ENCODE data around the gene ZGRF1. TPM values are rescaled to one million over a fixed set of nuclear protein-coding genes. Genes with fewer than 3 reads are reported as not detected.
"Not testable (repeated sequence)": the region's sequence is repeated elsewhere in the genome, so short reads cannot be mapped to it uniquely, and the experiment has no call there.

The ZGRF1 gene
- polyA plus RNA-seq, 3 donors from 2014 or later = 2.0 to 3.7 (median 3.0) TPM

GRCh38 chr4:112514647-112515197 lies 122.0 kb downstream of the ZGRF1 start:
- Mint-ChIP-seq H3K27me3 (ENCODE audit: low read depth in 3 of 3) (peaks cover 38 to 45% (median 43%) of the 10 kb centered on the region in 3 donors), H3K4me1 (peaks cover 38 to 63% of the 10 kb centered on the region in 2 donors), H3K9me3 (peaks cover 0 to 14% (median 1%) of the 10 kb centered on the region in 6 donors), H3K27ac (no peak overlapping the region), H3K36me3 (no peaks in the 10 kb centered on the region), H3K4me3 (peak overlapping the region; percentile 37 to 76 (median 48))
- DNase-seq = no peak

DNA sequence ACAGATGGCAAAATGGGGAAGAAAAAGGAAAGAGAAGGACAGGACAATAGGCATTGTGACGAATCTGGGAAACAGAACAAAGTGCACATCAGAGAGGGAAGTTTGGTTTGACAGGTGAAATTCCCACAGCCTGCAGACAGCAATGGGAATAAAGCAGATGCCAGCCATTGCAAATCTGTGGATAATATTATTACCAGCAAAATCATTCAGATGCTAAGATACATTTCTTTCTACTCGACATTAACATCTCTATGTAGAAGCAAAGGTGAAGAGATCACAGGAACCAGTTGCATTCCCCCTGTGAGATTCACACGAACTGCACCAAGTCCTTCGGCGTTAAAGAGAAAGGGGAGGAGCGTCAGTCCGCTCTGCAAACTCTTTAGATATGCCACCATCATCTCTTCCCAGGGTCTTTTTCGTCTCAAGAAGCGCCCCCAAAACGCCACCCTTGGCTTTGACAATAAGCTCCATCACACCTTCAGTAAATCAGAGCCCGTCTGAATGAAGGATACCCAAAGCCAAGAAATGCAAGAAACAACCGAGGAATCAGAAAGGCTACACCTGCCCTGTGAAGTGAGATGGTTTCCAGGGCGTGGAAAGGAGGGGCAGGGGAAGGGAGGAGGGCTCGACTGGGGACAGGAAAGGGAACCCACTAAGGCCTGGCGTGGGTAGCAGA lies 122.6 kb downstream of the ZGRF1 start:
- H3K4me3 Mint-ChIP-seq = peak overlapping the region; percentile 37 to 76 (median 48)
- no peak overlapping the region for H3K27ac Mint-ChIP-seq
- peaks cover 34 to 49% (median 42%) of the 10 kb centered on the region in 3 donors for H3K27me3 Mint-ChIP-seq (ENCODE audit: low read depth in 3 of 3)
- H3K4me1 Mint-ChIP-seq = peaks cover 40 to 66% of the 10 kb centered on the region in 2 donors
- no peak for DNase-seq
- peaks cover 0 to 14% (median under 1%) of the 10 kb centered on the region in 6 donors for H3K9me3 Mint-ChIP-seq
- no peaks in the 10 kb centered on the region for H3K36me3 Mint-ChIP-seq

DNA sequence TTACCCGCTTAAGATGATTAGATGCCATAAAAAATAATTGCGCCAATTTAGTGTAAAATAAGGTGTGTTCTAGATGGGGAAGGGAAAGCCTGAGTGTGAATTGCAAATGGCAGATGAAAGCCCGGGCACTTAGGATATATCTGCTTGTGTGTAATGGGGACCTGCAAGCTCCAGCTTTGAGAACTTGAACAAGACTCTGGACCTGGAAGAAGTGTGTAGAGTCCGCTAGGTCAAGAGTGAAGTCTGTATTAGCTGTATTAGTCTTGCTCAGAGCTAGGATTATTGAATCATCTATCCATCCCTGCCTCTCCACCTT lies 124.9 kb downstream of the ZGRF1 start:
- no peak for DNase-seq
- no peaks in the 10 kb centered on the region for H3K36me3 Mint-ChIP-seq
- H3K27ac Mint-ChIP-seq = no peak overlapping the region
- H3K9me3 Mint-ChIP-seq = peaks cover 0 to 12% (median 1%) of the 10 kb centered on the region in 6 donors
- H3K4me3 Mint-ChIP-seq = no peak overlapping the region
- peaks cover 31 to 54% (median 35%) of the 10 kb centered on the region in 3 donors for H3K27me3 Mint-ChIP-seq (ENCODE audit: low read depth in 3 of 3)
- peaks cover 28 to 56% of the 10 kb centered on the region in 2 donors for H3K4me1 Mint-ChIP-seq

DNA sequence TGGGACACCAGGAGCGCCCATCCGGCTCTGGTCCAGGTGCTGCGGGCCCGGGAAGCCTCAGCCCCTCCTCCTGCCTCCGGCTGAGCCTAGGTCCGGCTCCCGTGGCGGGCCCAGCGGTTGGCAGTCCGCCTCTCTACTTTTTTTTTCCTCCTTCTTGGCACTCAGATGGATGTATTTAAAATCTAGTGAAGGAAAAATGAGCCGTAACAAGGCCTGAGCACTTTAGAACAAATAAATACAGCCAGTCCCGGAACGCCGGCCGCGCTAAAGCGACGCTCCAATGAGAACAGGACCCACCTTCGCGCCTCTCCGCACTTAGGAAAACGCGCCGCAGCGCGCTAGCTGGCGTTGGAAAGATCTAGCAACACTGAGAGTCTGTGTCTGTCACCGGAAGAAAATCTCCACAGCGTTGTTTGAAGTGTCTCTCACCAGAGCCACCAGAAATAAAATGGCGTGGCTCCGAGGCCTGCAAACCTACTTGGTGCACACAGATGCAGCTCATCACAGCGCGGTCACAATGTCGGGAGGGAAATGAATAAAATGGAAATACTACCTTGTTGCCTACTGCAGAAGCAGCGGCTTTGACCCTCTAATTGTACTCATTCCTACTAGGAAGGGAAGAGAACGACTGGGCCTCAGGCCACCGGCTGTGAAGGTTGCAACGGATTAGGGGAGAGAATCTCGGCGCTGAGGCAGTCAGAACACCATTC lies 125.5 kb downstream of the ZGRF1 start:
- H3K4me3 Mint-ChIP-seq = peak overlapping the region in 4 of 5 donors; percentile 6 to 63 (median 35)
- peaks cover 32 to 58% (median 39%) of the 10 kb centered on the region in 3 donors for H3K27me3 Mint-ChIP-seq (ENCODE audit: low read depth in 3 of 3)
- H3K9me3 Mint-ChIP-seq = peaks cover 0 to 12% (median 1%) of the 10 kb centered on the region in 6 donors
- no peak overlapping the region for H3K27ac Mint-ChIP-seq
- DNase-seq = no peak
- peaks cover 25 to 51% of the 10 kb centered on the region in 2 donors for H3K4me1 Mint-ChIP-seq
- no peaks in the 10 kb centered on the region for H3K36me3 Mint-ChIP-seq

DNA sequence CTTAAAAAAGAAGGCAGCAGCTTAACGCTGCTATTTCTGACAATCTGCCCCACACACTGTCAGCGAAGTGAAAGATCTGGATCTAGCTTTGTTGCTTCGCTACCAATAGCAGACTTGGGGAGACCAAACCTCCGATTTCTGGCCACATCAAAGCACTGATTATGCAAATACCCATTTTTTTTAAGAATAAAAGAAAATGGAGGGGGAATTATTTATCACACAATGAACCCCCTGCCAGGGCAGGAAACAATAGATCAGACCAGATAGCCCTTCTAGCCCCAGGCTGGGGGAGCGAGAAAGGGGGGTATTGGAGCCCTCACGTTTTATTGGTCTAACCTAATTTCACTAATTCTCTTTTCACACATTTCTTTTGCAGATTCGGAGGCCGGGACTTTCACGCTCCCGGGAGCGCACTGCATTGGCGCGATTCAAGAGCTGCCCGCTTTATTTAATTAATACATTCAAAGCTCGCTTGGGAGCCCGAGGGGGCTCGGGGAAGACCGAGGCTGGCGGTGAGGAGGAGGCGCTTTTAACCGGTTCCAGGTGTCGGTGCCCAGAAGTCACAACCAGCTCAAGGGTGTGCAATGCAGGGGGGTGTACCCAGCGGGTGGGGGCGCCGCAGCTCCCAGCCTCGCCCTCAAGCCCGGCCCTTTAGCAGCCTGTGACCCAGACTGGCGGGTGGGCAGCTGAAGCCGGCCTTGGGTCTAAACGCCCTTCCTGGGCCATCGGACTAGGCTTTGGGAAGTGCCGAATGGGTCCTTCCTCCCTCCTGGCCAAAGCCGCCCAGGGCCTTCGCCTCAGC lies 126.2 kb downstream of the ZGRF1 start:
- H3K4me1 Mint-ChIP-seq = peaks cover 23 to 43% of the 10 kb centered on the region in 2 donors
- H3K27me3 Mint-ChIP-seq (ENCODE audit: low read depth in 3 of 3) = peaks cover 30 to 65% (median 37%) of the 10 kb centered on the region in 3 donors
- no peaks in the 10 kb centered on the region for H3K36me3 Mint-ChIP-seq
- H3K27ac Mint-ChIP-seq = no peak overlapping the region
- no peak for DNase-seq
- peaks cover 0 to 12% (median 1%) of the 10 kb centered on the region in 6 donors for H3K9me3 Mint-ChIP-seq
- H3K4me3 Mint-ChIP-seq = peak overlapping the region in 4 of 5 donors; percentile 23 to 57 (median 30)

DNA sequence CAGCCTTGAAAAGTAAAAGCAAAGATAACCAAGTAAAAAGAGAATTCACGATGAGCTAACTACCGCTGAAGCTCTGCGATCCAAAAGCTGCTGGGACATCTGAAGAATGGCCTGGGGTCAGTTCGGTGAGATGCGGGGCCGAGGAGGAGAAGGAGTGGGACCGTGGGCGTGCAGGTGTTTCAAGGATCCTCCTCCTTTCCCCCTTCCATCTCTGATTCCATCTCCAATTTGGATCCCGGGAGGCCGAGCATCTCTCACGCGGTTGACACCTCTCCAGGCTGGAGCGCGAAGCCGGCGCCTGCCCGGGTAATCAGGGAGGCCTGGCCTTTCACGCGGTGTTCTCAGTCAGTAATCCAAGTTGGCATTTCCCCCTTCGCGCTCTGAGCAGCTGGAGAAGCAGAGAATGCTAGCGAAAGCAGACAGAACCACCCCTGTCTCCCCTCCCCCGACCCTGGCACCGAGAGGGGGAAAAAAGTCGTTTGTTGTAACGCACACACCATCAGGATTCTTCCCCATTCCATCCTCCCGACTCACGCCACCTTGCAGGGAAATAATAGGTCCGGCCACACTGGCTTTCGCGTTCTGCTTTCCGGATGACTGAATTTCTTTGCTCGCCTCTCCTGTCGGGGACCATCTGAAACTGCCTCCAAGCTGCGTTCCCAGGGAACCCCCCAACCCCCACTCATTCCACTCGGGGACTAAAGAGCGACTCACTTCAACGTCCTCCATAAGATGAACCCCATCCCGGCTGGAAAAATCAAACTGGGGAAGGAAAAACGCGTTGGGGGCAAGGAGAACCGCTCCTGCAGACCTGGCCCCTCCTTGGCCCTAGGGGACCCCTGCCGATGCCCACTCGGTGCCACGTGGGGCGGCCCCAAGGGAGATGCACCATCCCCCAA lies 127.2 kb downstream of the ZGRF1 start:
- Mint-ChIP-seq H3K4me1 (peaks cover 18 to 34% of the 10 kb centered on the region in 2 donors), H3K27ac (no peak overlapping the region), H3K27me3 (ENCODE audit: low read depth in 3 of 3) (peaks cover 26 to 61% (median 34%) of the 10 kb centered on the region in 3 donors), H3K9me3 (peaks cover 0 to 12% (median 1%) of the 10 kb centered on the region in 6 donors), H3K4me3 (peak overlapping the region in 3 of 5 donors; percentile 21 to 53 (median 43)), H3K36me3 (no peaks in the 10 kb centered on the region)
- no peak for DNase-seq

- DNase-seq = no peak
- Mint-ChIP-seq H3K4me3 (no peak overlapping the region), H3K36me3 (no peaks in the 10 kb centered on the region), H3K9me3 (peaks cover 0 to 12% (median under 1%) of the 10 kb centered on the region in 6 donors), H3K4me1 (peaks cover 13 to 24% of the 10 kb centered on the region in 2 donors), H3K27ac (no peak overlapping the region), H3K27me3 (ENCODE audit: low read depth in 3 of 3) (peaks cover 20 to 51% (median 37%) of the 10 kb centered on the region in 3 donors)
These were observed 128.4 kb downstream of the ZGRF1 start for GRCh38 chr4:112508356-112508755.

GRCh38 chr4:112504807-112505206 lies 131.9 kb downstream of the ZGRF1 start:
- peaks cover 0 to 4% (median 1%) of the 10 kb centered on the region in 6 donors for H3K9me3 Mint-ChIP-seq
- no peak overlapping the region for H3K27ac Mint-ChIP-seq
- peaks cover 4 to 9% of the 10 kb centered on the region in 2 donors for H3K4me1 Mint-ChIP-seq
- H3K36me3 Mint-ChIP-seq = no peaks in the 10 kb centered on the region
- no peak overlapping the region for H3K4me3 Mint-ChIP-seq
- H3K27me3 Mint-ChIP-seq (ENCODE audit: low read depth in 3 of 3) = peaks cover 10 to 44% (median 22%) of the 10 kb centered on the region in 3 donors
- DNase-seq = no peak

DNA sequence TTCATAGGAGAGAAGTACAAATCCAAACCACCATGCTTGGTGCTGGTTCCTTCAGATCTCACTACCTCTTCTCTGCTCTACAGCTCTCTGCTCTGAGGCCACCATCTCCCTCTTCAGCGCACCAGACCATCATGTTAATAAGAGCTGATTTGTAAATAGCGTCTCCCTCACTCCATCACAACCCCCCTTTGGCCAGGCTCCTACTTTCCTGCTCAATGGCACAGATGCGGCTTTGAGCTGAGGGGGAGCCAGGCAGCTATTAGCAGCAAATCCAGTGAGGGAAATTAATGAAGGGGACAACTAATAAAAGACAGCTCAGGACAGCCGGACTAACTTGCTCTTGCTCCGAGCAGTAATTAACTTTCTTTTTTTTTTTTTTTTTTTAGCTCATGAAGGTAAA lies 133.8 kb downstream of the ZGRF1 start:
- Mint-ChIP-seq H3K27me3 (ENCODE audit: low read depth in 3 of 3) (peaks cover 5 to 29% (median 18%) of the 10 kb centered on the region in 3 donors), H3K4me1 (no peaks in the 10 kb centered on the region), H3K4me3 (no peak overlapping the region), H3K36me3 (peaks cover 0 to 3% (median 0%) of the 10 kb centered on the region in 3 donors), H3K27ac (no peak overlapping the region), H3K9me3 (peaks cover 0 to 4% (median under 1%) of the 10 kb centered on the region in 6 donors)
- DNase-seq = no peak

GRCh38 chr4:112492321-112492720 lies 144.4 kb downstream of the ZGRF1 start:
- Mint-ChIP-seq H3K4me3 (no peak overlapping the region), H3K9me3 (peaks cover 0 to 19% (median 9%) of the 10 kb centered on the region in 6 donors), H3K36me3 (no peaks in the 10 kb centered on the region), H3K4me1 (no peaks in the 10 kb centered on the region), H3K27me3 (ENCODE audit: low read depth in 3 of 3) (peaks cover 3 to 12% (median 4%) of the 10 kb centered on the region in 3 donors), H3K27ac (no peak overlapping the region)
- no peak for DNase-seq

GRCh38 chr4:112490808-112491207 lies 145.9 kb downstream of the ZGRF1 start:
- not testable (repeated sequence) for H3K4me3 Mint-ChIP-seq, DNase-seq, H3K36me3 Mint-ChIP-seq, H3K4me1 Mint-ChIP-seq, H3K27ac Mint-ChIP-seq
- H3K9me3 Mint-ChIP-seq = peaks cover 0 to 19% (median 9%) of the 10 kb centered on the region in 6 donors
- H3K27me3 Mint-ChIP-seq (ENCODE audit: low read depth in 3 of 3) = peaks cover 3 to 11% (median 4%) of the 10 kb centered on the region in 3 donors

Data from immature natural killer cell (primary cell).